Measurements from ENCODE around the gene NT5DC2. TPM values are rescaled to one million over a fixed set of nuclear protein-coding genes. Genes with fewer than 3 reads are reported as not detected.

NT5DC2 gene
- total RNA-seq, 4 donors from 2014 or later: 21.7 to 69.5 (median 34.7) TPM

GRCh38 chr3:52525680-52526561 lies 7.7 kb downstream of the NT5DC2 start:
- peaks cover 5 to 50% (median 19%) of the 10 kb centered on the region in 3 donors for H3K4me1 ChIP-seq
- no peak for TF ChIP-seq CTCF (IDR thresholded peaks at IDR 0.05)
- no peak for TF ChIP-seq POLR2A (IDR thresholded peaks at IDR 0.05)
- TF ChIP-seq POLR2AphosphoS5 (IDR thresholded peaks at IDR 0.05): no peak
- no peak for TF ChIP-seq EP300 (IDR thresholded peaks at IDR 0.05)
- H3K27me3 ChIP-seq: no peaks in the 10 kb centered on the region
- no peak for ATAC-seq
- 83 to 88% methylated on average over 2 to 4 of the region's 9 CpGs for WGBS, 2 donors (ENCODE audit: low coverage in 1 of 2)
- peak overlapping the region in 3 of 4 donors; percentile 39 to 73 (median 61) for H3K27ac ChIP-seq
- H3K36me3 ChIP-seq: peaks cover 0 to 70% of the 10 kb centered on the region in 2 donors
- no peak overlapping the region for H3K4me3 ChIP-seq
- H3K9me3 ChIP-seq: no peaks in the 10 kb centered on the region

GRCh38 chr3:52524752-52525679 lies 8.6 kb downstream of the NT5DC2 start:
- WGBS, 2 donors (ENCODE audit: low coverage in 1 of 2): 69 to 70% methylated on average over 2 to 9 of the region's 34 CpGs
- peaks cover 5 to 41% (median 10%) of the 10 kb centered on the region in 3 donors for H3K4me1 ChIP-seq
- H3K36me3 ChIP-seq: peaks cover 0 to 79% of the 10 kb centered on the region in 2 donors
- H3K27ac ChIP-seq: peak overlapping the region in 3 of 4 donors; percentile 39 to 73 (median 61)
- no peak overlapping the region for H3K4me3 ChIP-seq
- H3K9me3 ChIP-seq: no peaks in the 10 kb centered on the region
- peak; percentile 6 for ATAC-seq
- no peak for TF ChIP-seq POLR2A (IDR thresholded peaks at IDR 0.05)
- no peak for TF ChIP-seq POLR2AphosphoS5 (IDR thresholded peaks at IDR 0.05)
- TF ChIP-seq CTCF (IDR thresholded peaks at IDR 0.05): no peak
- no peak for TF ChIP-seq EP300 (IDR thresholded peaks at IDR 0.05)
- no peaks in the 10 kb centered on the region for H3K27me3 ChIP-seq

GRCh38 chr3:52524258-52524751 lies 9.4 kb downstream of the NT5DC2 start:
- Histone ChIP-seq H3K4me1 (peaks cover 0 to 34% (median 4%) of the 10 kb centered on the region in 3 donors), H3K4me3 (no peak overlapping the region), H3K27me3 (no peaks in the 10 kb centered on the region), H3K27ac (peak overlapping the region in 3 of 4 donors; percentile 39 to 73 (median 61)), H3K9me3 (no peaks in the 10 kb centered on the region), H3K36me3 (peaks cover 0 to 84% of the 10 kb centered on the region in 2 donors)
- WGBS, 2 donors (ENCODE audit: low coverage in 1 of 2): 80 to 97% methylated on average over 1 to 15 of the region's 18 CpGs
- ATAC-seq: no peak
- TF ChIP-seq EP300 (IDR thresholded peaks at IDR 0.05) (no peak), POLR2A (IDR thresholded peaks at IDR 0.05) (no peak), CTCF (IDR thresholded peaks at IDR 0.05) (no peak), POLR2AphosphoS5 (IDR thresholded peaks at IDR 0.05) (no peak)

- H3K9me3 ChIP-seq: no peaks in the 10 kb centered on the region
- ATAC-seq: no peak
- peaks cover 0 to 33% (median 4%) of the 10 kb centered on the region in 3 donors for H3K4me1 ChIP-seq
- H3K4me3 ChIP-seq: no peak overlapping the region
- peaks cover 0 to 80% of the 10 kb centered on the region in 2 donors for H3K36me3 ChIP-seq
- no peaks in the 10 kb centered on the region for H3K27me3 ChIP-seq
- TF ChIP-seq POLR2AphosphoS5 (IDR thresholded peaks at IDR 0.05) (no peak), CTCF (IDR thresholded peaks at IDR 0.05) (no peak), POLR2A (IDR thresholded peaks at IDR 0.05) (no peak), EP300 (IDR thresholded peaks at IDR 0.05) (no peak)
- peak overlapping the region in 1 of 4 donors; percentile 61 for H3K27ac ChIP-seq
- 93% methylated on average over 3 of the region's 26 CpGs; no CpG with 5 or more reads in 1 of the 2 donors for WGBS, 2 donors (ENCODE audit: low coverage in 1 of 2)
Measured at GRCh38 chr3:52523386-52524257, 10.0 kb downstream of the NT5DC2 start.
